Measurements from ENCODE around the gene TEX11.

DNA sequence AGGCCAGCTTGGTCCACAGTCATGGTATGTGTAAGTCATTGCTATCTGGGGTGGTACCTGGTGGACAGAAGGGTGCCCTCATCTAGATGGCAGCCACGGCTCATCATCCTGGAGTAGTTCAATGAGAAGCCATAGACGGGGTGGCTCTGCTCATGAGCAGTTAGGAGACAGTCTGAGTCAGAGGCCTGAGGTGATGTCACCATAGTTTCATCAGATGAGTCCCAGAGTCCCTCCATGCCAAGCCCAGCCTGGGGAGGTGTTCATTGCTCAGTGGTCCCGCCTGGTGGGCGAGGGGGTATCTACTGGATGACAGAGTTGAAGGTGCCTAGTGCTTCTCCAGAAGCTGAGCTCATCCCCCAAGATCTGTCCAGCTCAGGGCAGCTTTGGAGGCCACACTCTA, 414.1 kb downstream of the TEX11 start:
- TF ChIP-seq EZH2 (IDR thresholded peaks at IDR 0.05; ENCODE audit: borderline replicate concordance, low read length) = no peak
- TF ChIP-seq, protein P1, sequence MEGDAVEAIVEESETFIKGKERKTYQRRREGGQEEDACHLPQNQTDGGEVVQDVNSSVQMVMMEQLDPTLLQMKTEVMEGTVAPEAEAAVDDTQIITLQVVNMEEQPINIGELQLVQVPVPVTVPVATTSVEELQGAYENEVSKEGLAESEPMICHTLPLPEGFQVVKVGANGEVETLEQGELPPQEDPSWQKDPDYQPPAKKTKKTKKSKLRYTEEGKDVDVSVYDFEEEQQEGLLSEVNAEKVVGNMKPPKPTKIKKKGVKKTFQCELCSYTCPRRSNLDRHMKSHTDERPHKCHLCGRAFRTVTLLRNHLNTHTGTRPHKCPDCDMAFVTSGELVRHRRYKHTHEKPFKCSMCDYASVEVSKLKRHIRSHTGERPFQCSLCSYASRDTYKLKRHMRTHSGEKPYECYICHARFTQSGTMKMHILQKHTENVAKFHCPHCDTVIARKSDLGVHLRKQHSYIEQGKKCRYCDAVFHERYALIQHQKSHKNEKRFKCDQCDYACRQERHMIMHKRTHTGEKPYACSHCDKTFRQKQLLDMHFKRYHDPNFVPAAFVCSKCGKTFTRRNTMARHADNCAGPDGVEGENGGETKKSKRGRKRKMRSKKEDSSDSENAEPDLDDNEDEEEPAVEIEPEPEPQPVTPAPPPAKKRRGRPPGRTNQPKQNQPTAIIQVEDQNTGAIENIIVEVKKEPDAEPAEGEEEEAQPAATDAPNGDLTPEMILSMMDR (IDR thresholded peaks at IDR 0.05; ENCODE audit: low read length) = no peak
